GM23338 (cell line): ENCODE results near the gene NLRP9. TPM values are rescaled to one million over a fixed set of nuclear protein-coding genes. Genes with fewer than 3 reads are reported as not detected.

Experiments used
- ATAC-seq: fragments of 200-7000 bp; cut with Tn5 transposase; 3 replicates; pipeline ENCODE4 v1.9.1; 2020
- DNase-seq: peaks from one replicate; pipeline ENCODE4 v3.0.0-alpha.2; 2015; ENCODE audit warnings: low spot score
- H2AFZ ChIP-seq: fragments of 200-600 bp; sonication (generic); 2 replicates; pipeline ENCODE4 v1.8.0; 2016; ENCODE audit warnings: antibody characterized with exemption, mild to moderate bottlenecking, moderate library complexity
- H3F3A ChIP-seq: fragments of 200-600 bp; sonication (generic); replicated peaks from 2 replicates; pipeline ENCODE4 v1.8.0; 2017; ENCODE audit warnings: antibody characterized with exemption, mixed run types, low read depth
- H3K27ac ChIP-seq: fragments of 200-600 bp; sonication (generic); 2 replicates; pipeline ENCODE4 v1.6.1; 2016; ENCODE audit warnings: low read depth
- H3K27me3 ChIP-seq: fragments of 200-600 bp; sonication (generic); 2 replicates; pipeline ENCODE4 v1.8.0; 2016; ENCODE audit warnings: mild to moderate bottlenecking, mixed run types, moderate library complexity; ENCODE audit not compliant: insufficient read depth
- H3K36me3 ChIP-seq: fragments of 200-600 bp; sonication (generic); 2 replicates; pipeline ENCODE4 v1.8.0; 2016; ENCODE audit warnings: mild to moderate bottlenecking; ENCODE audit not compliant: insufficient read depth
- H3K4me1 ChIP-seq: fragments of 200-600 bp; sonication (generic); 2 replicates; pipeline ENCODE4 v1.8.0; 2016; ENCODE audit warnings: mild to moderate bottlenecking, moderate library complexity; ENCODE audit not compliant: insufficient read depth
- H3K4me2 ChIP-seq: fragments of 200-600 bp; sonication (generic); 2 replicates; pipeline ENCODE4 v1.7.1; 2017; ENCODE audit warnings: mixed run types
- H3K4me3 ChIP-seq: fragments of 200-600 bp; sonication (generic); 2 replicates; pipeline ENCODE4 v1.6.1; 2016; ENCODE audit warnings: mixed run types
- H3K79me2 ChIP-seq: fragments of 200-600 bp; sonication (generic); replicated peaks from 2 replicates; pipeline ENCODE4 v1.8.0; 2017; ENCODE audit warnings: mild to moderate bottlenecking; ENCODE audit not compliant: insufficient read depth
- H3K9me2 ChIP-seq: fragments of 200-600 bp; sonication (generic); 2 replicates; pipeline ENCODE4 v1.8.0; 2017; ENCODE audit not compliant: insufficient read depth
- H4K20me1 ChIP-seq: fragments of 200-600 bp; sonication (generic); replicated peaks from 2 replicates; pipeline ENCODE4 v1.8.0; 2017; ENCODE audit warnings: mild to moderate bottlenecking; ENCODE audit not compliant: insufficient read depth
- H3K27ac Mint-ChIP-seq: 2 replicates; pipeline ENCODE4 v1.8.0; 2020; ENCODE audit warnings: inconsistent platforms, mild to moderate bottlenecking, moderate library complexity, mixed read lengths
- H3K27me3 Mint-ChIP-seq: 3 replicates; pipeline ENCODE4 v1.8.0; 2022; ENCODE audit warnings: low read depth, mild to moderate bottlenecking, moderate library complexity, mixed read lengths, inconsistent platforms; ENCODE audit not compliant: insufficient read depth, poor library complexity
- H3K36me3 Mint-ChIP-seq: 3 replicates; pipeline ENCODE4 v1.8.0; 2021; ENCODE audit warnings: low read depth, mild to moderate bottlenecking, inconsistent platforms, moderate library complexity, mixed read lengths
- H3K4me1 Mint-ChIP-seq: 3 replicates; pipeline ENCODE4 v1.8.0; 2020; ENCODE audit warnings: mild to moderate bottlenecking, inconsistent platforms, mixed read lengths
- H3K4me3 Mint-ChIP-seq: 3 replicates; pipeline ENCODE4 v1.8.0; 2021; ENCODE audit warnings: moderate library complexity, mild to moderate bottlenecking, inconsistent platforms, mixed read lengths
- H3K9me3 Mint-ChIP-seq: 3 replicates; pipeline ENCODE4 v1.8.0; 2020; ENCODE audit warnings: moderate library complexity, mild to moderate bottlenecking, inconsistent platforms, mixed read lengths
- CREB1 ChIP-seq: fragments of 250-450 bp; sonication (Bioruptor Pico); IDR thresholded peaks from 2 replicates; pipeline ENCODE4 v1.5.0; 2020; ENCODE audit warnings: low read depth, mild to moderate bottlenecking, moderate library complexity
- CTCF ChIP-seq, 2 experiments: fragments of 200-600 bp in 1 of 2; sonication (generic) in 1 of 2; conservative IDR thresholded peaks; 2 replicates each; pipeline versions ENCODE4 v1.5.1 to v1.6.1; 2016 to 2017; ENCODE audit warnings: antibody characterized with exemption in 2 of 2, low read depth in 2 of 2, mild to moderate bottlenecking in 2 of 2, moderate library complexity in 1 of 2
- ETS1 ChIP-seq: IDR thresholded peaks from 2 replicates; pipeline ENCODE4 v1.6.1; 2016; ENCODE audit warnings: antibody characterized with exemption
- EZH2 ChIP-seq: fragments of 200-600 bp; sonication (generic); IDR thresholded peaks from one replicate; pipeline ENCODE4 v1.8.0; 2017; ENCODE audit warnings: antibody characterized with exemption, mild to moderate bottlenecking, low read depth; ENCODE audit not compliant: unreplicated experiment
- EZH2phosphoT487 ChIP-seq: fragments of 200-600 bp; sonication (generic); IDR thresholded peaks from one replicate; pipeline ENCODE4 v1.8.1; 2018; ENCODE audit warnings: antibody characterized with exemption; ENCODE audit not compliant: unreplicated experiment
- JUNB ChIP-seq: IDR thresholded peaks from one replicate; pipeline ENCODE4 v1.6.1; 2016; ENCODE audit warnings: antibody characterized with exemption; ENCODE audit not compliant: unreplicated experiment
- NANOG ChIP-seq: IDR thresholded peaks from 2 replicates; pipeline ENCODE4 v1.6.1; 2016; ENCODE audit warnings: antibody characterized with exemption, borderline replicate concordance
- POLR2AphosphoS5 ChIP-seq: IDR thresholded peaks from 2 replicates; pipeline ENCODE4 v1.6.1; 2016; ENCODE audit warnings: antibody characterized with exemption, low read depth
- REST ChIP-seq: IDR thresholded peaks from one replicate; pipeline ENCODE4 v1.6.1; 2018; ENCODE audit warnings: antibody characterized with exemption; ENCODE audit not compliant: unreplicated experiment
- STAT1 ChIP-seq: IDR thresholded peaks from one replicate; pipeline ENCODE4 v1.6.1; 2016; ENCODE audit warnings: antibody characterized with exemption; ENCODE audit not compliant: unreplicated experiment
- ZNF114 ChIP-seq: fragments of 250-450 bp; sonication (Bioruptor Pico); IDR thresholded peaks from 2 replicates; pipeline ENCODE4 v1.5.0; 2020; ENCODE audit warnings: mild to moderate bottlenecking, moderate library complexity
- ZNF331 ChIP-seq: fragments of 250-450 bp; sonication (Bioruptor Pico); IDR thresholded peaks from 2 replicates; pipeline ENCODE4 v1.5.0; 2020; ENCODE audit warnings: low read depth, mild to moderate bottlenecking, moderate library complexity
- ZNF462 ChIP-seq: fragments of 250-450 bp; sonication (Bioruptor Pico); IDR thresholded peaks from 2 replicates; pipeline ENCODE4 v1.5.0; 2020; ENCODE audit warnings: mild to moderate bottlenecking, moderate library complexity
- polyA plus RNA-seq: library from polyadenylated mRNA; unstranded; fragments of >200 nt; fragmentation: Nextera tagmentation; extraction: Ambion mirVana; gene quantifications from 2 replicates; pipeline ENCODE4 v1.2.1, GENCODE V29; 2016
- total RNA-seq: library from RNA; depleted of rRNA; stranded (reverse); fragments of >200 nt; shearing (Covaris generic); gene quantifications from 2 replicates; pipeline ENCODE4 v1.2.3, GENCODE V29; 2014

The NLRP9 gene
- total and polyA plus RNA-seq, 2 experiments from 2014 or later = not detected

GRCh38 chr19:55717251-55717650, 21.0 kb downstream of the NLRP9 start:
- H3K4me1 Mint-ChIP-seq = no peaks in the 10 kb centered on the region
- peaks cover 3% of the 10 kb centered on the region; the same call in 1 of the 2 replicates for H3K36me3 ChIP-seq
- no peak overlapping the region for H3K4me3 ChIP-seq
- no peak for DNase-seq
- no peak overlapping the region for H3K27ac ChIP-seq
- H3K36me3 Mint-ChIP-seq = peaks cover 57% of the 10 kb centered on the region
- H3K4me1 ChIP-seq = no peaks in the 10 kb centered on the region
- peaks cover 94% of the 10 kb centered on the region for H3K9me3 Mint-ChIP-seq
- H3K27me3 ChIP-seq = no peaks in the 10 kb centered on the region
- H3K27ac Mint-ChIP-seq = no peak overlapping the region
- H3K9me2 ChIP-seq = no peaks in the 10 kb centered on the region
- TF ChIP-seq CREB1 (CRISPR knock-in tag) (no peak), EZH2phosphoT487 (no peak), ZNF114 (CRISPR knock-in tag) (no peak), ZNF462 (CRISPR knock-in tag) (no peak), ZNF331 (CRISPR knock-in tag) (no peak), EZH2 (no peak), POLR2AphosphoS5 (no peak), ETS1 (no peak), JUNB (no peak), CTCF (conservative IDR thresholded peaks at IDR 0.05; ENCODE audit: low read depth in 2 of 2) (no peak), STAT1 (no peak), REST (no peak), NANOG (no peak)
- no peaks in the 10 kb centered on the region for H3F3A ChIP-seq
- no peak overlapping the region for H2AFZ ChIP-seq
- H4K20me1 ChIP-seq = no peaks in the 10 kb centered on the region
- no peaks in the 10 kb centered on the region for H3K79me2 ChIP-seq
- peaks cover 19% of the 10 kb centered on the region for H3K27me3 Mint-ChIP-seq
- ATAC-seq = no peak
- no peak overlapping the region for H3K4me3 Mint-ChIP-seq
- H3K4me2 ChIP-seq = no peak overlapping the region
